K562 (cell line): Measurements from ENCODE around the gene HSPA4L. TPM values are rescaled to one million over a fixed set of nuclear protein-coding genes. Genes with fewer than 3 reads are reported as not detected.

ENCODE experiments used
- ATAC-seq: fragments of 200-7000 bp; cut with Tn5 transposase; 3 replicates; pipeline ENCODE4 v1.9.1; 2020; ENCODE audit warnings: moderate library complexity
- BruUV-seq: library from RNA; stranded (reverse); fragments of 400-500 nt; replicated peaks from 2 replicates; lab custom pipeline; 2021; lab: Mats Ljungman, UMichigan
- CTCF ChIA-PET: fragments of 300-600 bp; formaldehyde crosslinking; extraction: SDS; loops from one replicate; lab custom pipeline; 2021; ENCODE audit warnings: low intra/inter-chr PET ratio; lab: Yijun Ruan, JAX
- POLR2A ChIA-PET: fragments of 300-600, 350-650 bp; sonication (Branson Sonifier 250); formaldehyde crosslinking; extraction: SDS; loops from one replicate; lab custom pipeline; 2021; ENCODE audit warnings: antibody characterized with exemption, inconsistent platforms; lab: Yijun Ruan, JAX
- DNase-seq, 4 experiments: peaks; one replicate each; pipeline versions ENCODE4 v3.0.0 to v3.0.0-alpha.2; 2011 to 2018; ENCODE audit warnings: low spot score in 3 of 4, mixed read lengths in 3 of 4; ENCODE audit errors: extremely low read depth in 1 of 4
- FAIRE-seq: peaks from 2 replicates; lab custom pipeline; 2011; peaks lifted over from hg19 to GRCh38; lab: Jason Lieb, UNC
- H2AFZ ChIP-seq: 2 replicates; pipeline ENCODE4 v1.6.0; 2011; ENCODE audit warnings: low read depth, low read length, control low read depth, inconsistent platforms
- H3K27ac ChIP-seq: fragments of 200-600 bp; 3 replicates; pipeline ENCODE4 v1.8.0; 2011; ENCODE audit warnings: low read depth, mild to moderate bottlenecking, control low read depth, inconsistent platforms, low read length, moderate library complexity, mixed read lengths; ENCODE audit errors: extremely low read depth
- H3K27me3 ChIP-seq, 2 experiments: fragments of 300-600 bp in 1 of 2; 2 replicates in 1 of 2; 3 replicates in 1 of 2; pipeline versions ENCODE4 v1.6.0 to v1.8.0; 2011; ENCODE audit warnings: inconsistent platforms in 2 of 2, low read length in 2 of 2, mild to moderate bottlenecking in 1 of 2, mixed read lengths in 1 of 2, moderate library complexity in 1 of 2; ENCODE audit not compliant: control insufficient read depth in 2 of 2, insufficient read depth in 2 of 2
- H3K36me3 ChIP-seq: fragments of 300-600 bp; 3 replicates; pipeline ENCODE4 v1.8.0; 2011; ENCODE audit warnings: mild to moderate bottlenecking, low read length, inconsistent platforms; ENCODE audit not compliant: control insufficient read depth, insufficient read depth
- H3K4me1 ChIP-seq, 2 experiments: fragments of 200-600 bp in 1 of 2; replicated peaks in 1 of 2; 2 replicates in 1 of 2; 3 replicates in 1 of 2; pipeline versions ENCODE4 v1.5.1 to v1.8.0; 2011; ENCODE audit warnings: inconsistent platforms in 2 of 2, low read length in 2 of 2, mild to moderate bottlenecking in 1 of 2, mixed read lengths in 1 of 2, moderate library complexity in 1 of 2; ENCODE audit not compliant: control insufficient read depth in 2 of 2, insufficient read depth in 2 of 2
- H3K4me2 ChIP-seq: 2 replicates; pipeline ENCODE4 v1.6.1; 2011; ENCODE audit warnings: low read length, control low read depth, inconsistent platforms, mixed read lengths; ENCODE audit not compliant: insufficient read depth
- H3K4me3 ChIP-seq: fragments of 200-600 bp; sonication (generic), shearing (Covaris generic); 2 replicates; pipeline ENCODE4 v1.5.1; 2016; ENCODE audit warnings: control low read depth, inconsistent platforms
- H3K79me2 ChIP-seq: fragments of 200-600 bp; 3 replicates; pipeline ENCODE4 v1.8.0; 2011; ENCODE audit warnings: low read length, inconsistent platforms; ENCODE audit not compliant: control insufficient read depth, insufficient read depth
- H3K9ac ChIP-seq, 2 experiments: 2 replicates each; pipeline versions ENCODE4 v1.6.0 to v1.6.1; 2011; ENCODE audit warnings: low read depth in 2 of 2, low read length in 2 of 2, control low read depth in 1 of 2, inconsistent platforms in 1 of 2, mild to moderate bottlenecking in 1 of 2, mixed read lengths in 1 of 2; ENCODE audit not compliant: insufficient read depth in 1 of 2
- H3K9me1 ChIP-seq: one replicate; pipeline ENCODE4 v1.6.0; 2011; ENCODE audit warnings: inconsistent platforms, mild to moderate bottlenecking, low read length, moderate library complexity; ENCODE audit not compliant: control insufficient read depth, insufficient read depth
- H3K9me3 ChIP-seq: replicated peaks from 2 replicates; pipeline ENCODE4 v1.5.1; 2011; ENCODE audit warnings: low read depth, low read length, inconsistent platforms; ENCODE audit not compliant: control insufficient read depth, insufficient read depth
- H4K20me1 ChIP-seq: replicated peaks from 2 replicates; pipeline ENCODE4 v1.6.1; 2011; ENCODE audit warnings: low read length, inconsistent platforms, mixed read lengths; ENCODE audit not compliant: control insufficient read depth, insufficient read depth
- ARHGAP35 ChIP-seq: fragments of 450-650 bp; IDR thresholded peaks from 2 replicates; pipeline ENCODE4 v1.6.1; 2018; ENCODE audit not compliant: partially characterized antibody
- CBX3 ChIP-seq, 2 experiments: IDR thresholded peaks; 1 replicate in 1 of 2; 2 replicates in 1 of 2; pipeline ENCODE4 v1.6.1; 2012; ENCODE audit warnings: inconsistent platforms in 2 of 2, low read length in 2 of 2, borderline replicate concordance in 1 of 2, control low read depth in 1 of 2
- E2F3 ChIP-seq: fragments of 250-450 bp; sonication (Bioruptor Pico); IDR thresholded peaks from 2 replicates; pipeline ENCODE4 v1.4.0; 2020; ENCODE audit warnings: mild to moderate bottlenecking
- FOXA3 ChIP-seq, 2 experiments: fragments of 450-650 bp in 1 of 2; sonication (generic) in 1 of 2; formaldehyde crosslinking; IDR thresholded peaks in 1 of 2; conservative IDR thresholded peaks in 1 of 2; 2 replicates each; pipeline versions ENCODE4 v1.4.0 to v1.8.0; 2020 to 2022; ENCODE audit warnings: mild to moderate bottlenecking in 2 of 2, missing genetic modification reagents in 1 of 2
- NFRKB ChIP-seq: fragments of 450-650 bp; IDR thresholded peaks from 2 replicates; pipeline ENCODE4 v1.6.1; 2016; ENCODE audit warnings: low read depth
- TRIM24 ChIP-seq, 2 experiments: fragments of 450-650 bp; IDR thresholded peaks; 2 replicates each; pipeline ENCODE4 v1.6.1; 2016
- ZFPM2 ChIP-seq: fragments of 250-450 bp; sonication (Bioruptor Pico); IDR thresholded peaks from 2 replicates; pipeline ENCODE4 v1.5.1; 2022; ENCODE audit warnings: mild to moderate bottlenecking
- ZSCAN29 ChIP-seq: fragments of 450-650 bp; IDR thresholded peaks from 2 replicates; pipeline ENCODE4 v1.6.1; 2017
- WGBS: fragments of 100-300 bp; shearing (Covaris generic); methylation state at CpG from one replicate; pipeline ENCODE4 v1.1.6; 2016; ENCODE audit warnings: low coverage, mixed read lengths; ENCODE audit not compliant: insufficient coverage; ENCODE audit errors: missing lambda C conversion rate; 5-methylcytosine and 5-hydroxymethylcytosine counted together
- in situ Hi-C: fragments of 300-500 bp; cut with MboI; formaldehyde crosslinking; loops from 4 replicates; pipeline ENCODE4 v1.15.0; 2018; ENCODE audit warnings: inconsistent platforms, mixed read lengths
- intact Hi-C: fragments of 100-400 bp; cut with micrococcal nuclease; formaldehyde crosslinking; loops from 2 replicates; pipeline ENCODE4 v1.14.2; 2022
- polyA plus RNA-seq, 8 experiments: library from polyadenylated mRNA; depleted of rRNA in 4 of 8; stranded (reverse) in 5 of 8; unstranded in 3 of 8; fragments of >200 nt; fragmentation: Nextera tagmentation in 2 of 8; fragmentation: Illumina TruSeq in 1 of 8; extraction: Ambion mirVana in 2 of 8; extraction: Trizol in 1 of 8; gene quantifications; 2 replicates each; pipeline versions ENCODE4 v1.2.1 to v1.2.3, GENCODE V29; 2011 to 2014; ENCODE audit warnings: inconsistent platforms in 1 of 8, missing spikeins in 1 of 8
- total RNA-seq, 7 experiments: library from RNA; depleted of rRNA in 6 of 7; stranded (reverse); fragments of >200 nt in 6 of 7; fragmentation: Illumina TruSeq in 2 of 7; extraction: Trizol in 2 of 7; gene quantifications; 2 replicates each; pipeline versions ENCODE4 v1.2.1 to v1.2.3, GENCODE V29; 2011 to 2021; ENCODE audit warnings: low replicate concordance in 1 of 7
- TF ChIP-seq, protein P1 (sequence below): sonication (generic); formaldehyde crosslinking; IDR thresholded peaks from 2 replicates; pipeline ENCODE4 v1.9.0; 2022; ENCODE audit warnings: mild to moderate bottlenecking, missing genetic modification reagents
- TF ChIP-seq, protein P2 (sequence below): fragments of 450-650 bp; IDR thresholded peaks from 2 replicates; pipeline ENCODE4 v1.6.1; 2018; ENCODE audit warnings: mild to moderate bottlenecking, low read depth; ENCODE audit not compliant: partially characterized antibody

Gene HSPA4L
- total and polyA plus RNA-seq, 9 of the 15 experiments (the other 6 are each of a cell fraction or from before 2014, with no cell fraction given): 12.3 to 37.0 (median 21.7) TPM

DNA sequence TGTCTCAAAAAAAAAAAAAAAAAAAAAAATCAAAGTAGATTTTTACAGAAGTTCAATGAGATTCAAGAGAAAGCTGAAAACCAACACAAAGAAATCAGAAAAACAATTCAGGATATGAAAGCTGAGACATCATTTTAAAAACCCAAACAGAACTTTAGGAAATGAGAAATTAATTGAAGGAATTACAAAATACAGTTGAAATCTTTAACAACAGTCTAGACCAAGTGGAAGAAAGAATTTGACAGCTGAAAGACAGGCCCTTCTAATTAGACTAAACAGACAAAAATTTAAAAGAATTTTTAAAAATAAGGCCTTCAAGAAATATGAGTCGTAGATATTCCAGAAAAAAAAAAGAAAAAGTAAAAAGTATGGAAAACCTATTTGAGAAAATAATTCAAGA is 64.6 kb downstream of the HSPA4L start:
- no peaks in the 10 kb centered on the region for H3K27me3 ChIP-seq
- FAIRE-seq (no peak), ATAC-seq (no peak)
- H3K4me2 ChIP-seq: no peak overlapping the region
- no peaks in the 10 kb centered on the region for H3K79me2 ChIP-seq
- TF ChIP-seq NFRKB: no peak
- TF ChIP-seq ARHGAP35: no peak
- TF ChIP-seq, protein P1, sequence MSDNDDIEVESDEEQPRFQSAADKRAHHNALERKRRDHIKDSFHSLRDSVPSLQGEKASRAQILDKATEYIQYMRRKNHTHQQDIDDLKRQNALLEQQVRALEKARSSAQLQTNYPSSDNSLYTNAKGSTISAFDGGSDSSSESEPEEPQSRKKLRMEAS (CRISPR knock-in tag): no peak
- TF ChIP-seq TRIM24 (IDR thresholded peaks at IDR 0.05): peak in 1 of 2 experiments; percentile 50; a peak in 2 of 4 replicates
- TF ChIP-seq E2F3 (CRISPR knock-in tag): no peak
- peak in 1 of 2 experiments; percentile 43; a peak in 1 of 3 replicates for TF ChIP-seq CBX3 (IDR thresholded peaks at IDR 0.05; ENCODE audit: borderline replicate concordance in 1 of 2, low read length in 2 of 2)
- TF ChIP-seq ZFPM2 (CRISPR knock-in tag): no peak
- TF ChIP-seq, protein P2, sequence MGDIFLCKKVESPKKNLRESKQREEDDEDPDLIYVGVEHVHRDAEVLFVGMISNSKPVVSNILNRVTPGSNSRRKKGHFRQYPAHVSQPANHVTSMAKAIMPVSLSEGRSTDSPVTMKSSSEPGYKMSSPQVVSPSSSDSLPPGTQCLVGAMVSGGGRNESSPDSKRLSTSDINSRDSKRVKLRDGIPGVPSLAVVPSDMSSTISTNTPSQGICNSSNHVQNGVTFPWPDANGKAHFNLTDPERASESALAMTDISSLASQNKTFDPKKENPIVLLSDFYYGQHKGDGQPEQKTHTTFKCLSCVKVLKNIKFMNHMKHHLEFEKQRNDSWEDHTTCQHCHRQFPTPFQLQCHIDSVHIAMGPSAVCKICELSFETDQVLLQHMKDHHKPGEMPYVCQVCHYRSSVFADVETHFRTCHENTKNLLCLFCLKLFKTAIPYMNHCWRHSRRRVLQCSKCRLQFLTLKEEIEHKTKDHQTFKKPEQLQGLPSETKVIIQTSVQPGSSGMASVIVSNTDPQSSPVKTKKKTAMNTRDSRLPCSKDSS: peak; percentile 58
- no peak for TF ChIP-seq FOXA3 (CRISPR knock-in tag; conservative IDR thresholded peaks at IDR 0.05 in 1 of 2, IDR thresholded peaks at IDR 0.05 in 1 of 2)
- no peak for TF ChIP-seq ZSCAN29
- TF ChIP-seq, all 486 proteins: peak for 3
- Histone ChIP-seq H3K4me3 (no peak overlapping the region), H3K9me3 (peaks cover 11% of the 10 kb centered on the region; the same call in 1 of the 2 replicates), H3K4me1 (peaks cover 15 to 24% of the 10 kb centered on the region in 2 experiments; a peak in 4 of 5 replicates), H4K20me1 (no peaks in the 10 kb centered on the region), H3K9me1 (no peaks in the 10 kb centered on the region), H3K27ac (no peak overlapping the region), H3K9ac (no peak overlapping the region), H2AFZ (no peak overlapping the region), H3K36me3 (no peaks in the 10 kb centered on the region; the same call in 2 of the 3 replicates)
- intact Hi-C loops: no loop called here
- POLR2A ChIA-PET: no interaction called here
- CTCF ChIA-PET: no interaction called here
- 84% methylated on average over 1 of the region's 1 CpG for WGBS
- no peak for DNase-seq
- in situ Hi-C loops: no loop called here
- no TSS peak for BruUV-seq
